ENCODE results near the gene ZCCHC9. TPM values are rescaled to one million over a fixed set of nuclear protein-coding genes. Genes with fewer than 3 reads are reported as not detected.

Gene ZCCHC9
- total RNA-seq, 1 donor from 2014 or later: 8.9 TPM

- TF ChIP-seq CTCF (IDR thresholded peaks at IDR 0.05; ENCODE audit: borderline replicate concordance): no peak
- no peak for DNase-seq
- Histone ChIP-seq H3K4me3 (no peak overlapping the region), H3K9me3 (replicated peaks) (no peaks in the 10 kb centered on the region), H3K36me3 (no peaks in the 10 kb centered on the region), H3K4me1 (no peaks in the 10 kb centered on the region), H3K27ac (replicated peaks) (no peak overlapping the region), H3K27me3 (ENCODE audit: low read depth) (no peaks in the 10 kb centered on the region)
- intact Hi-C loops (cut with micrococcal nuclease): no loop called here
These were observed 47.8 kb downstream of the ZCCHC9 start for GRCh38 chr5:81349161-81349560.

- TF ChIP-seq CTCF (IDR thresholded peaks at IDR 0.05; ENCODE audit: borderline replicate concordance): no peak
- no peak overlapping the region for H3K27ac ChIP-seq (replicated peaks)
- intact Hi-C loops (cut with micrococcal nuclease): no loop called here
- no peaks in the 10 kb centered on the region for H3K4me1 ChIP-seq
- no peaks in the 10 kb centered on the region for H3K27me3 ChIP-seq (ENCODE audit: low read depth)
- no peaks in the 10 kb centered on the region for H3K36me3 ChIP-seq
- no peaks in the 10 kb centered on the region for H3K9me3 ChIP-seq (replicated peaks)
- no peak overlapping the region for H3K4me3 ChIP-seq
- DNase-seq: no peak
These were observed 49.1 kb downstream of the ZCCHC9 start for GRCh38 chr5:81350507-81350906.

- intact Hi-C loops (cut with micrococcal nuclease): no loop called here
- Histone ChIP-seq H3K27ac (replicated peaks) (no peak overlapping the region), H3K4me1 (no peaks in the 10 kb centered on the region), H3K27me3 (ENCODE audit: low read depth) (no peaks in the 10 kb centered on the region), H3K9me3 (replicated peaks) (no peaks in the 10 kb centered on the region), H3K4me3 (no peak overlapping the region), H3K36me3 (no peaks in the 10 kb centered on the region)
- TF ChIP-seq CTCF (IDR thresholded peaks at IDR 0.05; ENCODE audit: borderline replicate concordance): no peak
- DNase-seq: no peak
These were observed 51.8 kb downstream of the ZCCHC9 start for GRCh38 chr5:81353189-81353588.

- Histone ChIP-seq H3K4me3 (no peak overlapping the region), H3K9me3 (replicated peaks) (no peaks in the 10 kb centered on the region), H3K36me3 (no peaks in the 10 kb centered on the region), H3K27ac (replicated peaks) (no peak overlapping the region), H3K4me1 (no peaks in the 10 kb centered on the region), H3K27me3 (ENCODE audit: low read depth) (peaks cover 3% of the 10 kb centered on the region)
- no peak for TF ChIP-seq CTCF (IDR thresholded peaks at IDR 0.05; ENCODE audit: borderline replicate concordance)
- intact Hi-C loops (cut with micrococcal nuclease): no loop called here
- DNase-seq: no peak
These were observed 52.7 kb downstream of the ZCCHC9 start for GRCh38 chr5:81354093-81354492.

GRCh38 chr5:81355291-81356251 lies 54.2 kb downstream of the ZCCHC9 start:
- intact Hi-C loops (cut with micrococcal nuclease): no loop called here

More at GRCh38 chr5:81355291-81356251, 54.2 kb downstream of the ZCCHC9 start:
- no peak for TF ChIP-seq CTCF (IDR thresholded peaks at IDR 0.05; ENCODE audit: borderline replicate concordance)
- DNase-seq: no peak
- Histone ChIP-seq H3K4me1 (no peaks in the 10 kb centered on the region), H3K27me3 (ENCODE audit: low read depth) (peaks cover 10% of the 10 kb centered on the region), H3K4me3 (no peak overlapping the region), H3K9me3 (replicated peaks) (no peaks in the 10 kb centered on the region), H3K27ac (replicated peaks) (no peak overlapping the region), H3K36me3 (no peaks in the 10 kb centered on the region)

Data from left ventricle myocardium inferior (tissue), 1 donor.